NCI-H82 treated with DMSO at 0.1 percent for 48 hours (cell line): ENCODE results near the gene COX6A1.
"Not testable (repeated sequence)": the region's sequence is repeated elsewhere in the genome, so short reads cannot be mapped to it uniquely, and the experiment has no call there.

Source experiments
- DNase-seq: peaks from one replicate; lab custom pipeline; 2025; ENCODE audit not compliant: unreplicated experiment; lab: John Stamatoyannopoulos, UW

The COX6A1 gene

DNA sequence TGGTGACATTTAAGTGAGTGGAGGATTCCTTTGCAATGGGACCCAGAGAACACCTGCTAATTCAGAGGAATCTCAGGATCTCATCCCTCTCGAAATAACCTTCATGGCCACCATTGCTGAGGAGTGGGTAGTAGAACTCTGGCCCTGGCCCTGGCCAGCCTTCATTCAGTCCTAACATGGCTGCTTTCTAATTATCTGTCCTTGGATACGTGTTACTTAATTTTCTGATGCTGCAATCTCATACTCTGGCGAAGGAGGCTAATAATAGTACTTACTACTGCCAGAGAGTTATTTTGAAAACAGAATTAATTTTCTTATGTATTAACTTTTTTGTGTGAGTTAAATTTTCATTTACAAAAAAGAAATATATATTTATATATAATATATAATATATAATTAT is 12.1 kb upstream of the COX6A1 start:
- DNase-seq, result no peak

DNA sequence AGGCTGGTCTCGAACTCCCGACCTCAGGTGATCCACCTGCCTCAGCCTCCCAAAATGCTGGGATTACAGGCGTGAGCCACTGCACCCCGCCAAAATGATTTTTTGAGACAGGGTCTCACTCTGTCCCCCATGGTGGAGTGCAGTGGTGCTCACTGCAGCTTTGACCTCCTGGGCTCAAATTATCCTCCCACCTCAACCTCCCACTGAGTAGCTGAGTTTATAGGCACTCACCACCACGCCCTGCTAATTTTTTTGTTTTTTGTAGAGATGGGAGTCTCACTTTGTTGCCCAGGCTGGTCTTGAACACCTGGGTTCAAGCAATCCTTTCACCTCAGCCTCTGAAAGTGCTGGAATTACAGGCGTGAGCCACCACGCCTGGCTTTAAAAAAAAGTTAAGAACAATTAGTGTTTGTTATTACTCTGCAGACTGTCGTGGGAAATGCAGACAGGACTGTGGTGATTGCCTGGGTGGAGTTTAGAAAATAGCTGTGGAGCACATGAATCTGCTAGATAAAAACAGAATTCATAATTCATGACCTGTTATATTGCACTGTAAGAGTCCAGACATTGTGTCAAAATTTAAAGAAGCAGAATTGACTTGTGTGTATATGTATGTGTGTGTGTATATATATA is 9.2 kb upstream of the COX6A1 start:
- no peak for DNase-seq

DNA sequence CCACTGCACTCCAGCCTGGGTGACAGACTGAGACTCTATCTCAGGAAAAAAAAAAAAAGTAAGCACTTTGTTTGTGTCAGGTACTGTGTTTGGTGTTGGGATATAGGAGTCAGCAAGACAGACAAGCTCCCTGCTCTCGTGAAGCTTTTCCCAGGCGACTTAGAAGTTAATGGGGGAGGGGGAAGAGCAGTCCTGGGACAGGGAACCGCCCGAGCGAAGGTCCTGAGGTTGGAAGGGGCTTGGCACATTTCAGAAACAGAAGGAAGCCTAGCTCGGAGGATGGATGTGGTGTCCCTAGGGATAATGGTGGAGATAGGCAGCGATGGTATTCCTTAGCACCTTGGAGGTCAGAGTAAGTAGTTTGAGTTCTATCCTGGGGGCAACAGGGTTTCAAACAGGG is 8.5 kb upstream of the COX6A1 start:
- DNase-seq, result no peak

DNA sequence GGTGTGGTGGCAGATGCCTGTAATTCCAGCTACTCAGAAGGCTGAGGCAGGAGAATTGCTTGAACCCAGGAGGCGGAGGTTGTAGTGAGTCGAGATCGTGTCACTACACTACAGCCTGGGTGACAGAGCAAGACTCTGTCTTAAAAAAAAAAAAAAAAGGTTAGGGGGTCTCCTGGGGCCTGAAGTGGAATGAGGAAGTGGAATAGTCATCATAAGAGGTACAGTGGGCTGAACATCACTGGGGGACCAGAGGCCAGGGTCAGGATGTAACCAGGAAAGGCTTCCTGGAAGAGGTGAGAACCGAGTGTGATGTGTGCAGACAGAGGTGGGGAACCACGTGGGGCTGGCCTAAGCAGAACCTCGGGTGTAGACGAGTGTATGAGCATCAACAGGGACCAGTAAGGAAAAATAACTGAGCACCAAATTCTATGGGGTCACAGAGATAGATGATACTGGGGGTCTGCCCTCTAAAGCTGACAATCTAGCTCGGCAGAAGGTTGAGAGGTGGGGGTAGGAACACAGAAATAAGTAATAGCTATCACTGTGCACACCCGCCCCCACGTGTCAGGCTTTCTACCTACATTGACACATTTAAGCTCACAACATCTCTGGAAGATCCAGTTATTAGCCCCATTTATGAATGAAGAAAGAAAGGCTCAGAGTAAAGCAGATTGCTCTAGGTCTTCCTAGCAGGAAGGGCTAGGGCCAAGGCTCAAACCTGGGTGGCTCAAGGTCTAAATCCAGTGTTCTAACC is 5.0 kb upstream of the COX6A1 start:
- DNase-seq, result no peak

GRCh38 chr12:120438495-120439198 is 734 bp downstream of the COX6A1 start:
- DNase-seq, result no peak

DNA sequence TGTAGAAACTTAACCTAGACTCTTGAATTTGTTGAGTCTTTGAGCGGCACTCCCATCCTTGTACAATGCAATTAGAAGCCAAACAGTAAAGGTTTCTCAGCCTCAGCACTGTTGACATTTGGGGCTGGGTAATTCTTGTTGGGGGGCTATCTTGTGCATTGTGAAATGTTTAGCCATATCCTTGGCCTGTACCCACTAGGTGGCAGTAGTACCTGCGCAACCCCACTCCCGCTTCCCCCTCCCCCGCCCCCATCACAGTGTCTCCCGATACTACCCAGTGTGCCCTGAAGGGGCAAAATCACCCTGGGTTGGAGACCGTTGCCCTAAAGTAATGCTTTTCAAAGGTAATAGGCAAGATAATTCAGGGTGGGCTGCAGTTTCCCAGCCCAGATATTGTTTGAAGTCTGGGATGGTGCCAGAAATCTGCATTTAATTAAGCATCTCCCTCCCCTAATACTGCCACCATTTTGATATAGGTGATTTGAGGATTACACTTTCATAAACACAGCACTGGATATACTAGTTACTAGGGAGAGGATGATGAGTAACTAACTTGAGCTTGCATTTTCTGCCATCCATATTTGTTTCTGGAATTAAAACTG is 1.8 kb downstream of the COX6A1 start:
- DNase-seq, result peak; percentile 14

- no peak for DNase-seq
These were observed 6.8 kb downstream of the COX6A1 start for GRCh38 chr12:120444676-120445075.

DNA sequence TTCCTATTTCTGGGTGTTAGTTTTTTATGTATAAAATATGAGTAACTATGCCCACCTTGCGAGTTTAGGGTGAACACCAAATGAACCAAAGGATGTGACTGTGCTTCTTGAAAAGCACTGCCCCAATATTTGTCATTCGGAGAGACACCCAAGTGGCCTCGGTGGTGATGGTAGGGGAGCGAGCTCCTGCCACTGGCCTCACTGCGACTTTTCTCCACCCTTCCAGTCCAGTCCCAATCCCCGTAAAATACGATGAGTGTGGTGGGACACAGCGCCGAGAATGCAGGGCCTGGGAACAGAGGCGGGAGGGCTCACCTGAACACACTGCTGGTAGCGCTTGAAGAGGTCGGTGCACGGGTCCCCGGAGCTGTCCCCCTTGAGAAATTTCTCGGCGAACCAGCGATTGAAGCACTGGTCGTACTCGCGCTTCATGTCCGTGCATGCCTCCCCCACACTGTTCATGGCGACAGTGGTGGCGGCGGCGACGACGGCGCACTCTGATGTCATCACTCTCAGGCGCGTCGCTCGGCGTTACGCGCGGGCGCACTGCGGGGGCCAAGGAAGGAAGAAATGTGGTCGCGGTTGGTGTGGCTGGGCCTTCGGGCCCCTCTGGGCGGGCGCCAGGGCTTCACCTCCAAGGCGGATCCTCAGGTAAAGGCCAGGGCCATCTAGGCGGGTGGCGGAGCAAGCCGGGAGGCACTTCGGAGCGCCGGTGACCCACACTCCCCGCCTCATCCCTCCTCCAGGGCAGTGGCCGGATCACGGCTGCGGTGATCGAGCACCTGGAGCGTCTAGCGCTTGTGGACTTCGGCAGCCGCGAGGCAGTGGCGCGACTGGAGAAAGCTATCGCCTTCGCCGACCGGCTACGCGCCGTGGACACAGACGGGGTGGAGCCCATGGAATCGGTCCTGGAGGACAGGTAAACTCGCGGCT is 8.3 kb downstream of the COX6A1 start, which contains the start of the genes GATC and TRIAP1:
Gene GATC (plus strand): TSS at position 534 of the 933 bp plus-strand sequence. CDS start 37 bp downstream, at position 571.
Gene TRIAP1 (minus strand): TSS at position 474 of the 933 bp plus-strand sequence. CDS start 12 bp downstream, at position 462.
- peak; percentile 26 for DNase-seq

DNA sequence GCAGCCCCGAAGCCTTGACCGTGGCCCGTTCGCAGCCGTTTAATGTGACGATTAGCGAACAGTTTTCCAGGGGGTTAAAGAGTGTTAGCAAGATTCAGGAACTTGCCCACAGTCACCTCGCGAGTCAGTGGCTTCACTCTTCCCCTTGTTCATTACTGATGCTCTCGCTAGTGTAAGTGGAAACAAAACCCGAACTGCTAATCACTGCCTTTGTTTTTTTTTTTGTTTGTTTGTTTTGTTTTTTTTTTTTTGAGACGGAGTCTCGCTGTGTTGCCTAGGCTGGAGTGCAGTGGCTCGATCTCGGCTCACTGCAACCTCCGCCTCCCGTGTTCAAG is 8.9 kb downstream of the COX6A1 start:
- not testable (repeated sequence) for DNase-seq

- DNase-seq, result no peak
These were observed 10.1 kb downstream of the COX6A1 start for GRCh38 chr12:120447992-120448391.

- not testable (repeated sequence) for DNase-seq
These were observed 14.6 kb downstream of the COX6A1 start for GRCh38 chr12:120452524-120452923.

- no peak for DNase-seq
These were observed 15.3 kb downstream of the COX6A1 start for GRCh38 chr12:120453060-120453750.

DNA sequence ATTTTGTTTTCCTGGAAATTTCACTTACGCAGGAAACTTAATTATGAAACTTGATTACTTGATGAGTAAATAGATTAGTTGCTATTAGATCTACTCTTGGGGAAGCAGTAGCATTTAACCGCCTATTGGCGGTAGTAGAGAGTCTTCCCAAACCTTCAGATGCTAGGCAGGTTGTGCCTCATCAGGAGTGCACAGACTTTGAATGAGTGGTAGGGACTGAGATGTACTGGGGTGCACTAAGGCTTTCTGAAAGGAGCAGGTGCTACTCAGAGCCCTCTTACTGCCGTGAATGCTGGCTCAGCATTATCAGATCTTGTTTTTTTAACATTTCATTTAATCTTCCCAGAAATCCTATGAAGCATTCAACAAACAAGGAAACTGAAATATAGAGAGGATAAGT is 16.1 kb downstream of the COX6A1 start:
- no peak for DNase-seq

DNA sequence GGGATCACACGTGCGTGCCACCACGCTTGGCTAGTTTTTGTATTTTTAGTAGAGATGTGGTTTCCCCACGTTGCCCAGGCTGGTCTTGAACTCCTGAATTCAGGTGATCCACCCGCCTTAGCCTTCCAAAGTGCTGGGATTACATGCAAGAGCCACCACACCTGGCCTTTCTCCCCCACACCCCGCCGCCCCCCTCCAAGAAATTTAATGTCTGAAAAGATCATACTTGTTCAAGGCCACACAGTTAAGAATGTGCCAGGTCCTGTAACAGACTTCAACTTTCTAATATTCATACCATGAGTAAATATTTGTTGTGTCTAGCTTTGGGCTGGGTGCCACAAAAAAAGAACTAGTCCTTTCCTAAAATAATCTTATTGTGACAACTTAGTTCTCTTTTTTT is 17.4 kb downstream of the COX6A1 start:
- DNase-seq, result no peak

- DNase-seq, result peak; percentile 12
These were observed 19.2 kb downstream of the COX6A1 start for GRCh38 chr12:120457133-120457532.

- no peak for DNase-seq
These were observed 22.2 kb downstream of the COX6A1 start for GRCh38 chr12:120460157-120460556.

- DNase-seq, result no peak
These were observed 24.3 kb downstream of the COX6A1 start for GRCh38 chr12:120462099-120462640.

DNA sequence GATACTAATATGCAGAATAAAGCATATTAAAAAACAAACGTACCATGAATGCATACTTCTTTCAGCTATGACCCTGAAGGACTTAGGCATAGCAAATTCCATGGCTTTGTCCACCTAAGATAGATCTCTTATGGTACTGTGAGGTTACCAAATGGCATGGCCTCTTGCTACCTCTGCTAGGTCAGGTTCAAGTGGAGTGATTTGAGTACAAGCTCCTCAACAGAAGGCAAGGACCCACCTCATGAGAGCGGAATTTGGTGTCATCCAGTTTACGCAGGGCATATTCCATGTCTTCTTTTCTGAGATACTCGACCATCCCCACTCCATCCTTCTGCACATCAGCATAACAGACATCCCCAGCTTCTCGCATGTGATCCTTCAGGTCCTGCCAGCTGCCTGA is 25.8 kb downstream of the COX6A1 start:
- no peak for DNase-seq

- no peak for DNase-seq
These were observed 27.8 kb downstream of the COX6A1 start for GRCh38 chr12:120465756-120466155.
